GM21447 (cell line): ENCODE data around the gene SAXO2.
"Not testable (repeated sequence)": the region's sequence is repeated elsewhere in the genome, so short reads cannot be mapped to it uniquely, and the experiment has no call there.

Experiments
- ATAC-seq: cut with Tn5 transposase; IDR thresholded peaks from one replicate; pipeline ENCODE4 v1.9.1; 2021; ENCODE audit not compliant: unreplicated experiment

SAXO2 gene

DNA sequence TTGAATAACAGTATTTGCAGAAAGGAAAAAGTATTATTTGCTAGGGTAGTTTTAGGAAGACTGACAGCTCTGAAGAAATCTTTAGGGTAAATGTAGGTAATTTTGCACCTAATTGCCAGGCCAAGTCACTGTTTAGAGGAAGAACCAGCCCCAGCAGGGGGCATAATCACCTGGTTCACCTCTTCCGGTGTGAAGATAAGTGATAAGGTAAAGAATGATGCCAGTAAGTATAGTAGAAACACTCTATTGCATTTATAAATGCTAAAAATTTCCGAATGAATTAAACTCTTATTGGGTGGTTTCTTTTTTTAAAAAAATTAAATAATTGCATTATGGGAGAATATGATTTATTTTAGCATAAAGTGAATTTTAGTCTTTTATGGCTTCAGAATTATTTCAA is 21.8 kb downstream of the SAXO2 start:
- not testable (repeated sequence) for ATAC-seq

DNA sequence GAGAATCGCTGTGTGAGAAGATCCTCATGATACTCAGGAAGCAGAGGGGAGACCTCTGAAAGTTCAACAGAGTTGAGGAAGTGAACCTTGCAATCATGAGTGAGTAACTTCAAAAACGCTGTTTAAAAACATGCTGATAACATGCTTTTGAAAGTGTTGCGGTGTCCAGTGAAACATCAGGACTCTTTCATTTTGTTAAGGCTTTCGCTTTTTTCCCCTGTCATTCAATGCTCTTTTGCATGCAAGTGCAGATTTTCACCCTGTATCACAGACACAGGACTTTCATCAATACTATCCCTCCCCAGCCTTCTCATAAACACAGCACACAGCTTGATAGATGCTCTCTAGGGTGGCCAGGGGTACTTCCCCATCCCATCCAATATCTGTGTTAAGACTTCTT is 23.9 kb downstream of the SAXO2 start:
- ATAC-seq: peak; percentile 87

- not testable (repeated sequence) for ATAC-seq
These were observed 25.6 kb downstream of the SAXO2 start for GRCh38 chr15:82288202-82288601.

DNA sequence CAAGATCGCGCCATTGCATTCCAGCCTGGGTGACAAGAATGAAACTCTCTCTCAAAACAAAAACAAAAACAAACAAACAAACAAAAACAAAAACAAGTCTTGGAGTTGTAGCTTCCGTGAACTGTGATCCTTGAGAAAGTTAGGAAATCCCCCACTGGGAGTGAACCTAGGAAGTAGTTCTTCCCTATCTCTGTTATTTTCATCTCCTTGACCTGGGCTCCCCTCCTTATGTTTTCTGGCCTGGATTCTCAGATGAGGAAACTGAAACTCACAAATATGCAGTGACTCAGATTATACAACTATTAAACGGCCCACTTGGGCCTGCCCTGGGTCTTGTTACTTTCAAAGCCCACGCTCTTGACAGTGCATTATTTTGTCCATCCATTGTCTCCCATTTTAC is 29.7 kb downstream of the SAXO2 start:
- no peak for ATAC-seq

DNA sequence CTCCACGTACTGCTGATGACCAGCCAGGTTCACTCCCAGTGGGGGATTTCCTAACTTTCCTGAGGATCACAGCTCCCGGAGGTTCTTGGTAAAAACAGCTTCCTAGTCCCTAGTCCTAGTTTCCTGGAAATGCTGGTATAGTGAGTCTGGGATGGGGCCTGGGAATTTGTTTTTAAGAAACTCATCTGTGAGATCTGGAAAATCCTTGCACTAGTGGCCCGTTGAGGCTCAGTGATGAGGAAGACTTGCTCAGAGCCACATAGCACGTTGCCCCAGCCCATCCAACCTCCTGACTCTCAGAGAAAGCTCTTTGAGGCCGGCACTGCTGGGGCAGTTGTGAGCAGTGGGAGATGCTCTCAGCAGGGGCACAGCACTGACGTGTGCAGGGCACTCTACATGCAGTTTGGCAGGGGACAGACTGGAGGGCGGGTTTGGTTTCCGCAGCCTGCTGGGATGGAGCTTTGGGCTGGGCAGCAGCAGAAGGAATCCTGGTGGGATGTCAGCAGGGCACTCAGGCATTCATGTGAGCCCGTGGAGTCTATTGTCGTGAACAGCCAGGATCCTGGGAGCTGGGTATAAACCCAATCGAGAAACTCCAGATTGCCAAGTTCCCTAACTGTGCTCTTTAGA is 31.6 kb downstream of the SAXO2 start:
- ATAC-seq: no peak

DNA sequence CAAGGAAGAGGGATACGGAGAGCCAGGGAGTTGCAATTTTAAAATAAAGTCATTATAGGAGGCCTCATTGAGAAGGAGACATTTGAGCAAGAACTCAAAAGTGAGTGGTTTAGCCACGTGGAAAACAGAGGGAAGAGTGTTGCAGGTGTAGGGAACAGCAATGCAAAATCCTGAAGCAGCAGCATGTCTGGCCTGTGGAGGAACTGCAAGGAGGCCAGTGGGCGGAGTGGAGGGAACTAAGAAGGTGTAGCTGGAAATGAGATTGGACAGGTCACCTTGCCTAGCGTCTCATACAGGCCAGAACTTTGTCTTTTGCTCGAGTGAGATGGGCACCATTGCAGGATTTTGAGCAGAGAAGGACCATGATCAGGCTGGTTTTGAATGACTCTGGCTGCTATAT is 34.9 kb downstream of the SAXO2 start:
- ATAC-seq: no peak

GRCh38 chr15:82298032-82298431 is 35.4 kb downstream of the SAXO2 start:
- no peak for ATAC-seq

DNA sequence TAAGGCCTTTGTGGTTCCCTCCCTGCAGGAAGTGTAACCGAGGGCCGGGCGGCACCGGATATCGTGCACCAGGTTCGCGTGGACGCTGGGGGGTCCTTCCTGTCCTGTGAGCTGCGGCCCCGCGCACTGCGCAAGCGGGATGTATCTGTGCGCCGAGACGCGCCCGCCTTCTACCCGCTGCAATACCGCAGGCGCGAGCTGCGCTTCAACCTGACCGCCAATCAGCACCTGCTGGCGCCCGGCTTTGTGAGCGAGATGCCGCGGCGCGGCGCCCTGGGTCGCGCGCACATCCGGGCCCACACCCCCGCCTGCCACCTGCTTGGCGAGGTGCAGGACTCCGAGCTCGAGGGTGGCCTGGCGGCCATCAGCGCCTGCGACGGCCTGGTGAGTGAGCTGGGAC is 35.9 kb downstream of the SAXO2 start:
- ATAC-seq: no peak

DNA sequence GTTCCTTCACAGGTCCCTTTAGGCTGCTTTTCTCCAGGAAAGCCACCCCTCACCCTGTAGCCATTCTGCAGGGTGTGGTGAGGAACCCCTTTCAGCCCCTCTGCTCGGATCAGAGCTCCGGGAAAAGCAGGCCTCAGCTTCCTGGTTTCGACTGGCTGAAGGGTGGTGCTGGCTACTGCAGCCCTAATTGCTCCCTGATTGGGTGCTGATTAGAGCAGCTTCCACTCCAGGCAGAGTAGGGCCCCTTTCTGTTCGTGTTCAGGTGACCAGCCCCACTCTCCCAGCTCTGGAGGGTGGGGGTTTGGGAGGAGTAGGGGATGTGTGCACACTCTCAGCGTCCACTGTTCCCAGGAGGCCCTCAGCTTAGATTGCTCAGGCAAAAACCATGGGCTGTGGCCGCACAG is 36.9 kb downstream of the SAXO2 start:
- ATAC-seq: not testable (repeated sequence)

GRCh38 chr15:82300326-82300725 is 37.7 kb downstream of the SAXO2 start:
- ATAC-seq: not testable (repeated sequence)

DNA sequence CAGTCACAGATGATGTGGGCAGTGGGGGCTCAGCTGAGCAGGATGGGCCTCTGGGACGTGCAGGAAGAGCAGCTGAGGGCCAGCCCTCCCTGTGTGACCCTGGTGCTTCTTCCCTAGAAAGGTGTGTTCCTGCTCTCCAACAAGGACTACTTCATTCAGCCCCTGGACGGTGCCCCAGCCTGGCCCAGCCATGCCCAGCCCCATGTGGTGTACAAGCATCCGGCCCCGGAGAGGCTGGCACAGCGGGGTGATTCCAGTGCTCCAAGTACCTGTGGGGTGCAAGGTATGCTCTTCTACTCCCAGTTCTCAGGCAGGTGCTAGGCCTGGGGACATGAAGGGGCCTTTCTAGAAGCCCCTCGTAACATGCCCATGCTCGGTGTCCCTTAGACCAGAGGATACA is 38.3 kb downstream of the SAXO2 start:
- ATAC-seq: no peak

DNA sequence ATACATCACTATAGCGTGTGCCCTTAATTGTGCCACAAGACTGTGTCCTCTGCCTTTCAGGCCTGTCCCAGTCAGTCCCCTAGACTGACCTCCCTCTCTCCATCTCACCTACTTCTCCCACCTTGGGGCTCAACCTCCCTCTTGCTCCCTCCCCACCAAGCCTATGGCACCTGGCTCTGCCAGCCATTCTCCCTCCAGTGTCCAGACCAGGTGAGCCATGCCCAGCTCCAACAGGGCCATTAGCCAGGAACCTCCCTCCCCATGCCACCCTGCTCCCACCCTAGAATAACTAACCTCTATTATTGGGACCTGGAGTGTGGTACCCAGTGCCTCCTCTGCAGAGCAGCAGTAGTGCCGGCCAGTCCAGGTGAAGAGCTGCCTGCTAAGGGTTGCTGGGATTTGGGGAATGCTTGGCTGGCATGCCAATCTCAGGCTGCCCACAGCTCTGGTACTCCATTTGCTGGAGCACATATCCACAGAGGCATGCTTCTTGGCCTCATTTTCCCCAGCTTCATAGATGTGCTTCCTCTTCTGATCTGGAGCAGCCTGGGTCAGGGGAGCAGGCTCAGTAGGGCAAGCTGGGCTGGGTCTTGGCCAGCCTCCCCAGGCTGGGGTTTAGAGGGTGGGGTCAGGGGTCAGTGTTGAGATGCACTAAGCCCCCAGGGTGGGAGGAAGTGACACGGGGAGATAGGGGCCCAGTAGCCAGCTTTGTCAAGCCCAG is 38.8 kb downstream of the SAXO2 start:
- ATAC-seq: no peak

DNA sequence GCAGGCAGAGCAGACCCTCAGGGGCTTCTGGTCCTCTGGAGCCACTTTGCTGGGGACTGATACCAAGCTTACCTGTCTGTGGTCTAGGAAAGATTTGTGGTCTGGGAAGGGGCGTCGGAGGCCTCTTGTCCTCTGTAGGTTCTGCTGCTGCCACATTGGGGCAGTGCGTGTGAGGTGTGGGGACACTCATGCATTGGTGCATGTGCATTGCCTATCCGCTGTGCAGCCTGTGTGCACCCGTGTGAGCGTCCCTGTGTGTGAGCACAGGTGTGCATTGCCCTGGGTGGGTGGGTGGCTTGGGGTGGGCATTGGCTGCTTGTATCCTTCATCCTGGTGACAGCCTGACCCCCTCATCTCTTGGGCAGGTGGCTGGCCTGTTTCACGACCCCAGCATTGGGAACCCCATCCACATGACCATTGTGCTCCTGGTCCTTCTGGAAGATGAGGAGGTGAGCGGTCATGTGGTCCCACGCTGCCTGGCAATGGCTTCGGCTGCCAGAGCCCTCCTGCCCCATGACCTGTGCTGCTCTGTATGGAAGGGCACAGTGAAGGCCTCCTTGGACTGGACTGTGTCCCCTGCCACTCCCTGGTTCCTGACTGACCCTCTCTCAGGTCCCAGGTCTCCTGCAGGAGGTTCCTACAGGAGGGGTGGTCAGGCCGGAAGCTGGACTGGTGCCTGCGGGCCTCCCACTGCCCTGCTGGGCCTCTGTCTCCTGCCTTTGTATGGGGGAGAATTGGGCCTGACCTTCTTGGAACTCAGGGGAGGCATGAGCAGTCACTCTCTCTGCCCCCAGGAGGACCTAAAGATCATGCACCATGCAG is 41.5 kb downstream of the SAXO2 start:
- ATAC-seq: no peak

DNA sequence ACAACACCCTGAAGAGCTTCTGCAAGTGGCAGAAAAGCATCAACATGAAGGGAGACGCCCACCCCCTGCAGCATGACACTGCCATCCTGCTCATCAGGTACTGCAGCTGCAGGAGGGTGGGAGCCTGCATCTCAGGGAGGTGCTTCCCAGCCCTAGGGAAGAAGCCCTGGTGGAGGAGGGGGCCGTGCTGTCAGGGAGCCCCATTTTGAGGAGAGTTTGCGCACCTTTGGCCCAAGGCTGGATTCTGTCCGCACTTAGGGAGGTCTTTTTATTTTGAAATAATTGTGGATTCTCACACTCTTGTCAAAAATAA is 42.1 kb downstream of the SAXO2 start:
- ATAC-seq: no peak

DNA sequence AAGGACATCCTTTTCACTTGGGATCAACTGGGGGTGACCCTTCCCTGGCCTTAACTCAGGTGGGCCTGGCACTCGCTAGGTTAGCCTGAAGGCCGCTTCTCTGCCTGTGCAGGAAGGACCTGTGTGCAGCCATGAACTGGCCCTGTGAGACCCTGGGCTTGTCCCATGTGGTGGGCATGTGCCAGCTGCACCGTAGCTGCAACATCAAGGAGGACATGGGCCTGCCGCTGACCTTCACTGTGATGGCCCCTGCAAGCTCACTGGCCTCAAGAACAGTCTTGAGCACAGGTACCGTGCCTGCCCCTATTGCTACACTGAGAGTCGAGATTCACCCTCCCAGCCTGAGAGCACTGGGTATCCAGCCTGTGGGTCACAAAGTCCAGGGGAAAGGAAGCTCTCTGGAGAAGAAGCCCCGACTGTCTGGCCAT is 43.0 kb downstream of the SAXO2 start:
- ATAC-seq: no peak

DNA sequence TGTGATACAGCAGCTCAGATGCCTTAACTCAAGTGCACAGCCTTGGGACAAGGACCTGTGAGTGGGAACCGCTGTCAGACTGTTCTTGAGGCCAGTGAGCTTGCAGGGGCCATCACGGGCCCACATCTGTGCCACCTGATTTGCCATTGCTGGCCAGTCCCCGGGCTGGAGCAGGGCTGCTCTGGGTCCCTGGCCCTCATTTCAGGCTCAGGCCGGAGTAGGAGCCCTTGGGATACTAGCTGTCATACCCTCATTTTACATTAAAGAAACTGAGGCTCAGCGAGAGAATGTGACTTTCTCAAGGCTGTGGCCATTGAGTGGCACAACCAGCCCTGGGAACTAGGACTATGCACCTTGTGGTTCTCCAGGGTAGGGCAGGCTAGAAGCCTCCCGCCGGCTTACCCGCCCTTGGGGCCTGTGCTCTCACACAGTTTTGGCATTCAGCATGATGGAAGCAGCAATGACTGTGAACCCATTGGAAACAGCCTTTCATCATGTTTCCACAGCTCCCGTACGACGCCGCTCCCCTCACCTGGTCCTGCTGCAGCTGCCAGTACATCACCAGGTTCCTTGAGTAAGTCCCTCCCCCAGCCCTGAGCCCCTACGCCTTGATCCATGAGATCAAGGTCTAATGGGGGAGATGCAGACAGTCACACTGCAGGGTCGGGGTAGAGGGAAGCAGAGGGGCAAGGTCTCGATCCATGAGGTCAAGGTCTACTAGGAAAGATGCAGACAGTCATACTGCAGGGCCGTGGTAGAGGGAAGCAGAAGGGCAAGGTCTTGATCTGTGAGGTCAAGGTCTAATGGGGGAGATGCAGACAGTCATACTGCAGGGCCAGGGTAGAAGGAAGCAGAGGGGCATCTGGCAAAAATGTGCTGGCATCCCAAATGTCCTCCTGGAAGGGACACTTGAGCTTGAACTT is 44.4 kb downstream of the SAXO2 start:
- ATAC-seq: no peak

GRCh38 chr15:82307714-82308081 is 45.1 kb downstream of the SAXO2 start:
- no peak for ATAC-seq

- ATAC-seq: no peak
These were observed 47.2 kb downstream of the SAXO2 start for GRCh38 chr15:82309802-82310201.

DNA sequence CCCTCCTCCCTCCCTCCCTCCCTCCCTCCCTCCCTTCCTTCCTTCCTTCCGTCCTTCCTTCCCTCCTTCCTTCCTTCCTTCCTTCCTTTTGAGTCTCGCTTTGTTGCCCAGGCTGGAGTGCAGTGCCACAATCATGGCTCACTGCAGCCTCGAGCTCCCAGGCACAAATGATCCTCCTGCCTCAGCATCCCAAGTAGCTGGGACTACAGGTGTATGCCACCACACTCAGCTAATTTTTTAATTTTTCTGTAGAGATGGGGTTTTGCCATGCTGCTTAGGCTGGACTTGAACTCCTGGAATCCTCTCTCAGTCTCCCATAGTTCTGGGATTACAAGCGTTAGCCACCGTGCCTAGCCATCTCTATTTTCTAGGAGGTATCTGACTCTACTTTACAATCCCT is 48.7 kb downstream of the SAXO2 start:
- ATAC-seq: not testable (repeated sequence)

GRCh38 chr15:82312586-82313349 is 50.1 kb downstream of the SAXO2 start:
- no peak for ATAC-seq
